Measurements from ENCODE around the gene PHF21B.

- no peak for TF ChIP-seq CTCF (IDR thresholded peaks at IDR 0.05; ENCODE audit: extremely low read depth in 1 of 2, insufficient read depth in 1 of 2, low read depth in 1 of 2, low read length in 2 of 2)
- no peak for TF ChIP-seq MAX (IDR thresholded peaks at IDR 0.05; ENCODE audit: insufficient read depth, insufficient read length)
- TF ChIP-seq POLR2A (IDR thresholded peaks at IDR 0.05; ENCODE audit: low read depth, low read length), result no peak
Measured at GRCh38 chr22:44847892-44848291, 161.9 kb downstream of the PHF21B start.
